Left hindlimb (tissue), 1 donor: ENCODE data around the gene AMDHD1.

Experiments
- DNase-seq: peaks from one replicate; pipeline ENCODE4 v3.0.0-alpha.2; 2018

Gene AMDHD1

GRCh38 chr12:95943330-95943842 is at the start of gene AMDHD1:
Gene AMDHD1 (plus strand): TSS chr12:95943331. CDS start chr12:95943399, 68 bp downstream.
- no peak for DNase-seq

GRCh38 chr12:95896846-95897245 is 46.3 kb upstream of the AMDHD1 start:
- no peak for DNase-seq

GRCh38 chr12:95898081-95898480 is 45.0 kb upstream of the AMDHD1 start:
- no peak for DNase-seq

- no peak for DNase-seq
Observed at GRCh38 chr12:95908573-95908972, 34.6 kb upstream of the AMDHD1 start.

GRCh38 chr12:95909871-95910270 is 33.3 kb upstream of the AMDHD1 start:
- no peak for DNase-seq

GRCh38 chr12:95918194-95918993 is 24.7 kb upstream of the AMDHD1 start:
- no peak for DNase-seq

- no peak for DNase-seq
Observed at GRCh38 chr12:95919110-95919509, 24.0 kb upstream of the AMDHD1 start.

GRCh38 chr12:95922231-95922630 is 20.9 kb upstream of the AMDHD1 start:
- DNase-seq = no peak

- DNase-seq = no peak
Observed at GRCh38 chr12:95940514-95940913, 2.6 kb upstream of the AMDHD1 start.

- no peak for DNase-seq
Observed at GRCh38 chr12:95942101-95942523, 1.0 kb upstream of the AMDHD1 start.

- peak; percentile 75 for DNase-seq
Observed at GRCh38 chr12:95942524-95943329, 404 bp upstream of the AMDHD1 start, which contains the start of gene CCDC38. Gene CCDC38 (minus strand): TSS chr12:95942614. CDS start chr12:95936509, 6,105 bp downstream.

GRCh38 chr12:95944108-95944704 is 1.1 kb downstream of the AMDHD1 start:
- no peak for DNase-seq

- DNase-seq = no peak
Observed at GRCh38 chr12:95949477-95950206, 6.5 kb downstream of the AMDHD1 start.

- no peak for DNase-seq
Observed at GRCh38 chr12:95951515-95951914, 8.4 kb downstream of the AMDHD1 start.

GRCh38 chr12:95953000-95953399 is 9.9 kb downstream of the AMDHD1 start:
- DNase-seq = no peak

- no peak for DNase-seq
Observed at GRCh38 chr12:95955549-95956159, 12.5 kb downstream of the AMDHD1 start.

- no peak for DNase-seq
Observed at GRCh38 chr12:95956557-95957145, 13.5 kb downstream of the AMDHD1 start.

GRCh38 chr12:95959107-95959506 is 16.0 kb downstream of the AMDHD1 start:
- no peak for DNase-seq

GRCh38 chr12:95960241-95960640 is 17.1 kb downstream of the AMDHD1 start:
- DNase-seq = no peak

GRCh38 chr12:95962222-95962621 is 19.1 kb downstream of the AMDHD1 start:
- no peak for DNase-seq

GRCh38 chr12:95963096-95963495 is 20.0 kb downstream of the AMDHD1 start:
- no peak for DNase-seq
